Measurements from ENCODE around the gene F5.
"Not testable (repeated sequence)": the region's sequence is repeated elsewhere in the genome, so short reads cannot be mapped to it uniquely, and the experiment has no call there.

The F5 gene

DNA sequence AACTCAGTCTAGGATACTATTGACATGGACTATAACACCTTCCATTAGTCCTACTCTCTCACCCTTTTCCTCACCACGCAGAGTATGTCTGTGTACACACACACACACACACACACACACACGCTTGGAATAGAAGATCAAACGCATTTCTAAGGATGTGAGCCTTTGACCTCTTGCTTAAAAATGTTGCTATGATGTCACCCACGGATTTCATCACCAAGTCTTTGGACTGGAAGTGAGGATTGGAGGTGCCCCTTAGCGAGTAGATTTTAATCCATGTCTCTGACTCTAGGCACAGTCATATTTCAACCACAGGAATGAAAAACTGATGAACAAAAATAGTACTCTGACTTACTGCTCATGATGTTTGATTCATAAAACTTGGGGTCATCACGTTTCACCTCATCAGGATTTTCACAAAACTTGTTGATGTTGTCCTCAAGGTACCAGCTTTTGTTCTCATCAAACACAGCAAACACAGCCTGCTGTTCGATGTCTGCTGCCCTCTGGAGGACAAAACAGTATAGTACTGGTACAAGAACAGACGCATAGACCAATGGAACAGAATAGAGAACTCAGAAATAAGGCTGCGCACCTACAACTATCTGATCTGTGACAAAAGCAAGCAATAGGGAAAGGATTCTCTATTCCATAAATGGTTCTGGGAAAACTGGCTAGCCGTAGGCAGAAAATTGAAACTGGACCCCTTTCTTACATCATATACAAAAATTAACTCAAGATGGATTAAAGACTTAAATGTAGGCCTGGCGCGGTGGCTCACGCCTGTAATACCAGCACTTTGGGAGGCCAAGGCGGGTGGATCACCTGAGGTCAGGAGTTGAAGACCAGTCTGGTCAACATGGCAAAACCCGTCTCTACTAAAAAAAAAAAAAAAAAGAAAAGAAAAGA lies 39.9 kb downstream of the F5 start:
- H3K4me3 ChIP-seq (ENCODE audit: low read depth, low read length): no peak overlapping the region

DNA sequence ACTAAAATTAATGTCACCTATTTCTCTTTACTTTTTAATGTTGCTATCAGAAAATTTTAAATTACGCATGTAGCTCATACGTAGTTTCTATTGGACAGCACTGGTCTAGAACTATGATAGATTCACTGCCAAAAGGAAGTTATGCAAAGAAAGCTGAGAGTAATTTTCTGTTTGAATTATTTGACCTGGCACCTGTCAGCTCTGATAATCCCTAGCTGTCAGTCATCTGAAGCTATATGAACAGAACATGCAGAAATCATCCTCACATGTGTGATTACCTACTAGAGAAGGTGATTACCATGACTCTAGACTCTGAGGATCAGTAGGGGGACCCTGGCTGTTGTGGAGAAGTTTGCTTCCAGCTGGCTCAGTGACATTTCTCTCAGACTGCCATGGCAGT lies 40.8 kb downstream of the F5 start:
- H3K4me3 ChIP-seq (ENCODE audit: low read depth, low read length): no peak overlapping the region

DNA sequence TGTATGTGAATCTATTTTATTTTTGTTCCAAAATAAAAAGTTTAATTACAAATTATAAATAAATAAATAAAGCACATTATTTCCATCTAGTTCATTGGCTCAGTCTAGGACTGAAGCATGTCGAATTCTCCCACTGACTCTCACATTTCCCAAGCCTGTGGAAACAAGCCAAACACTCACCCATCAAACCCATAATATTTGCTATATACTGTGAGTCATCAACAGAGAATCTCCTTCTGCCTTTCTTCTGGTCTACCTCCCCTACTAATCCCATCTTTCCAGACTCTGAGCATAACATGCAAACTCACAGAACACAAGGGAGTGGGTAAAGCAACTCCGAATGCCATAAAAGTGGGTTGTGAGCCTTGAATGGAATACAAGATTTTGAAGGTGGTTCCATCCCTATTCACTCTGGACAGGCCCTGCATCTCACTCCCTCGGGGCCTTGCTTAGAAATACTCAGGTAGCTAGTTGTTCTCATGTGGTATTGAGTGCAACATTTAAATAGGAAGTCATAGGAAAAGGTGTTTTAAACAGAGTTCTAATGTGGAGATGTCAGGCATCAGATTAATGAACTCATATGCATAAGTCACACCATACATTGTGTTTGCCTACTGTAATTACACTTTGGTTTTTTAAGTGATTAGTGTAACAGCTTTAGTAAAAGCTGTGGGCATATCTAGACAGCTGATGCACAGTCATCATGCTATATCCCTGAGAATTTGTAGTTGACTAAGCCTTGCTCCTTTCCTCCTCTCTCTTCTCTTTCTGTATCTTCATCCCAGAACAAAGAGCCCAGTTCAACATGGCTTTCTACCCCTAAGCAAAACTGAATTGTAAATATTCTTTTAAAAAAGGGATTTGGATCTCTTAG lies 47.0 kb downstream of the F5 start:
- H3K4me3 ChIP-seq (ENCODE audit: low read depth, low read length): no peak overlapping the region

DNA sequence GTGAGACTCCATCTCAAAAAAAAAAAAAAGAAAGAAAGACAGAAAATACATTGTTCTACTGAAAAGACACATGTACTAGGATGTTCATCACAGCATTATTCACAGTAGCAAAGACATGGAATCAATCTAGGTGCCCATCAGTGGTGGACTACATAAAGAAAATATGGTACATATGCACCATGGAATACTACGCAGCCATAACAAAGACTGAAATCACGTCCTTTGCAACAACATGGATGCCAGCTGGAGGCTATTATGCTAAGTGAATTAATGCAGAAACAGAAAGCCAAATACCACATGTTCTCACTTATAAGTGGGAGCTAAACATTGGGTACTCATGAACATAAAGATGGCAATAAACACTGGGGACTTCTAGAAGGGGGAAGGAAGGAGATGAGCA lies 51.6 kb downstream of the F5 start:
- H3K4me3 ChIP-seq (ENCODE audit: low read depth, low read length): no peak overlapping the region

DNA sequence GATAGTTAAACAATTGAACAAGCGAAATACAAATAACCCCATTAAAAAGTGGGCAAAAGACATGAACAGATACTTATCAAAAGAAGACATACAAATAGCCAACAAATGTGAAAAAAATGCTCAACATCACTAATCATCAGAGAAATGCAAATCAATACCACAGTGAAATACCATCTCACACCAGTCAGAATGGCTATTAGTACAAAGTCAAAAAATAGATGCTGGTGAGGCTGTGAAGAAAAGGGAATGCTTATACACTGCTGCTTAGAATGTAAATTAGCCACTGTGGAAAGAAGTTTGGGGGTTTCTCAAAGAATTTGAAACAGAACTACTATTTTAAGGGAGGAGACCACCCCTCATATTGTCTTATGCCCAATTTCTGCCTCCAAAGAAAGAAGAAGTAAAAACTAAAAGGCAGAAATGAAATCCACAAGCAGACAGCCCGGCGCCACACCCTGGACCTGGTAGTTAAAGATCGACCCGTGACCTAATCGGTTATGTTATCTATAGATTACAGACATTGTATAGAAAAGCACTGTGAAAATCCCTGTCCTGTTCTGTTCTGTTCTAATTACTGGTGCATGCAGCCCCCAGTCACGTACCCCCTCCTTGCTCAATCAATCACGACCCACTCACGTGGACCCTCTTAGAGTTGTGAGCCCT lies 52.6 kb downstream of the F5 start:
- not testable (repeated sequence) for H3K4me3 ChIP-seq (ENCODE audit: low read depth, low read length)

DNA sequence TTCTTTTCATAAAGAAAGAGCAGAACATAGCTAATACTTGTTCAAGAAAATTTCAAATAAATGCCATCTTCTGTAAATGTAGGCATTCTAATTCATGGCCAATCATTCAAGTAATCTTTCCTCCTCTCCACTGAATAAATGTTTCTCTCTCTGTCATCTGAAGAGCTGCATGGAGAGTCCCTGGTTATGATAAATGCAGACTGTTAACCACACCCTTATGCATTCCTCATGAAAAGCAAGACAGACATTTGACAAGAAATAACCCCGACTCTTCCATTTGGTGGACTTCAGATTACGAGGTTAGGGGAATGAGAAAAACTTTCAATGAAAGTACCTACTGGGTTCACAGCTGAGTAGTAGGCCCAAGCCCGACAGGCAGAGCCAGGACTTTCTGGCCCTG lies 55.8 kb downstream of the F5 start:
- H3K4me3 ChIP-seq (ENCODE audit: low read depth, low read length): no peak overlapping the region

DNA sequence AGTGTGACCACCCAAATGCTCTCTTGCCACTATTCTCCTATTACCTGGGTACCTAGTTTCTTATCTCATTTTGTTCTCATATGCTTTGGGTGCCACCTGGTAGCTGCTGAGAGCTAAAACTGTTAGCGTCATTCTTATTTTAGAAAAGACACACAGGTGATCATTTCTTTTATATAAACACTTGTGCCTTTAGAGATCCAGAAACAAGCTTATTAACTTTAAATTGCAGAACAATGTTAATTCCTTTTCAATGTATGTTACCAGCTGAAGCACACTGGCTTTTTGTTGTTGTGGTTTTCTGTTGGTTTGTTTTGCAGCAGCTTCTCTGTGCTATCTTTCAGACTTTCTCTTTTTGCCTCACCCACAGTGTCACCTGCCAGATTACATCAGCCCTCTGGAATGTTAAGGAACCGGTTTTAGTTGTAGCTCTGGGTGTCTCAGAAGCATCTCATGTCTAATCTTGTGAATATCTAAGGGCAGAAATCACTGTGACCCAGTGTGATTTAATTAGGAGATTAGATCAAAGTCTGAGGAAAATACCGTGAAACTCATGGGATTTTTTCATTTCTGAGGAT lies 57.1 kb downstream of the F5 start:
- no peak overlapping the region for H3K4me3 ChIP-seq (ENCODE audit: low read depth, low read length)

DNA sequence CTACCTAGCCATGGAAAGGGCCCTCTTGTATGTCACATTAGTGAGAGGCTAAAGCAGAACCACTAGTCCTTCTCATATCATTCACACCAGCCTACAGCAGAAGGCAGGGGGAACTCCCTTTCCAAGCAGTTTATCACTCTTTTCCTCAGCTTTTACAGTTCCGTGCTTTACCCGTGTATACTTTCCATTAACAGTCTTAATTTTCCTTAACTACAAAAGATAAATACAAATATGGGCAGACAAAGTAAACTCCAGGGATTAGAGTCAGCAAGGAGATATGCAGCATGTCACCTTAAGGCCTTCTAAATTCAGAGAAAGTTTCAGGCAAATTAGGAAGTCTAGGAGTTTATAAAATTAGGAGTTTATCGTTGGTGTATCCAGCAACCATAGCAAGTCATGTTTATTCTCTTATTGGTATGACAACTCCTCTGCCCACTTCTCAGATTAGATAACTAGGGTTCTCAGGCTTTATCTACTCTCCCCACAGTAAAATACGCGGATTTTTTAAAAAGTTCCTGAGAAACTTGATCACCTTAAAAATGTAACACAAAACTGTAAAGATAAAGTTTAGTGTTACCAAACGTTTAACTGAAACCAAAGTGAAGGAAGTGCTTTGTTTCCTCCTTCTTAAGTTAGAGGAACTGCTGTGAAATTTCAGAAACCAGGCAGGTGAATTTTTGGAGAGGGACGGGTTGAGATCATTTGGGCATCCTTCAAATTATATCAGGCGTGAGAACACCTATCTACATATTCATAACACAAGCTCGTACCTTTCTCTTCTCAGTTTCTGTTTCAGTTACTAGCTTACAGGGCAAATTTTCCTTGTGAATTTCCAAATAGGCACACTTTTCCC lies 57.8 kb downstream of the F5 start:
- H3K4me3 ChIP-seq (ENCODE audit: low read depth, low read length): no peak overlapping the region

DNA sequence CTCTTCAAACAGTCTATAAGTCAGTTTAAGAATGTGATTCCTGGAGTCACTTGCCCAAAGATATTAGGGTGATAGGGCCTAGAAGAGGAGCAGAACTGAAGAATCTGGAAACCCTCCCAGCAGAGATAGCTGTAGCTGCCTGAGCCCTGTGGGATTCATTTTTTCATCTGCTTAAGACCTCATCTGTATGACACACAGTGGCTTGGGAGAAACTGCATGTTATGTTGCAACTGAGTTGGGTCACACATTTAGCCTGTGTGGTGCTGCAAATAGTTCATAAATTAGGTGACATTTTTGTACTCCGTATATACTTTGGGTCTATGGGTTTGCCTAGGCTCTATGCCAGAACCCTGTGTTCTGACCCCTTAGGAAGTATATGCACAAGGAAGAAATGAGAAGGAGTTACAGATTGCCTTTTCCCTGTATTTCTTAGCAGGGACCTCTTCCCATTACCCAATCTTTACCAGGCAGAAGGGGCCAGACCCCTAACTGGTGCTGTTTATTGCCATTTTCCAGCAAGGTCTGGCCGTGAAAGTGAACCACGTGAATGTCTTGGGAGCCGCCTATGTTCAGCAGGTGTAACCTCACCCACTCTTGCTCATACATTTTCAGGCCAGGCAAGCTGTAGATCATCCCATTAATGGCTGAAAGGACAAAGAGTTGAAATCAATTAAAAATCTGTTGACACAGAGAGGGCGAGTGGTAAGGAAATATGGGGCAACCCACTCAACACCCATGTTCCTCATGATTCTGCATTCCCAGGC lies 58.6 kb downstream of the F5 start:
- H3K4me3 ChIP-seq (ENCODE audit: low read depth, low read length): no peak overlapping the region

DNA sequence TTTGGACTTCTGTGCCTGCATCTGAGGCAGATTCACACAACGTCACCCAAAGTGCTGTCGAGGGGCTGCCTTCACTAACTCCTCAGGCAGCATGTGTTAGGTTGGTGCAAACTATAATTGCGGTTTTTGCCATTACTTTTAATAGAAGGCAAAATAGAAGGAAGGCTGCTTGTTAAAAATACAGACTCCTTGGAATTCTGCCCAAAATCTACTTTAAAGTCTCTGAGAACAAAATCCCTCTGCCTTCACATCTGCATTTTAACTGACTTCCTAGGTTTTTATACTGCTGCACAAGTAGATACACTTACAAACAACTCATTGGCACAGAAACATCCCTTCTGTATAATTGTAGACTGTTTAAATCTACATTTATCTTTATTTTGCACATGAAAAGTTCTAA lies 59.3 kb downstream of the F5 start:
- no peak overlapping the region for H3K4me3 ChIP-seq (ENCODE audit: low read depth, low read length)

DNA sequence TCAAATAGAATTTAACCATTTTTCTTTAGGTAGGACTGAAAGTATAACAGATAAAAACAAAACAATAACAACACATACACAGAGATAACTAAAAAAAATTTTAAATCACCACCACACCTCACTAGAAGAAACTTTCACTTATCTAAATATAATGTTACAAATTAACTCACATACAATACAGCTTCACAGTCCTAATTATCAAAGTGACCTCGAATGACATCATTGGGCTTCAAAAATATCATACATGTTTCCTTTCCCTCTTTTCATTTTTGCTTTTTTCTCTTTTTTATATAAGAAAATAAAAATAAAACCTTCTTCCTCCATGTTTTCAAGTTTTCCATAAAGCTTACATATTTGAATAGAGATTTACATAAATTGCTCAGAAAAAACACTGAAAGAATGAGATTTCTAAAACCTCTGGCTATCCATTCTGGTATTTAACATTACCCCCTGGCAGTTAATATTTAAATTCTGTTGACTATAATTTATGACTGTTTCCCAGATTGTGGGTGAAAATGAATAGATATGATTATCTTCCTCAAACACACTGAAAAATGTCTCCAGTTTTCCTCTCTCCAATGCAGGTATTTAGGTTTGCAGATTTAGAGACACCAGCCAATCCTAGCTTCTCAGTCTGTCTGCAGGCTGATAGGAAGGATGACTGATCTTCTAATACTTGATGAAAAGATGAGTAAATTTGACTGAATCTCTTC lies 60.0 kb downstream of the F5 start:
- H3K4me3 ChIP-seq (ENCODE audit: low read depth, low read length): no peak overlapping the region

DNA sequence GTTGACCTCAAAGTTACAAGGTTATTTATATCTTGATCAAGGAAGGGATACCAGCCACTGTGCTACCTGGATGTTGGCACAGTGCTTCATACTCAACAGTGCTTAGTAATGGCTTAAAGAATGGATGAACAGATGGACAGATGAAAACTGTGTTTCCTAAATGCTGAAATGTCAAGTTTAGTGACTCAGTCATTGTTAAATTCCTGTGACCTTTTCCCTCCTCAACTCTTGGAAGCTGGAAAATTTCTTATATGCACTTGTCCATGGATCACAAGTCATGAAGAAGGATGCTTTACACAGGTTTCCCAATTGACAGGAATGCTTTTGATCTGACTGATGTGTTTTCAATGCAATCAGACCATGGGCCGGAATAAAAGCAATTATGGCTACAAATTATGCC lies 60.9 kb downstream of the F5 start:
- H3K4me3 ChIP-seq (ENCODE audit: low read depth, low read length): no peak overlapping the region

DNA sequence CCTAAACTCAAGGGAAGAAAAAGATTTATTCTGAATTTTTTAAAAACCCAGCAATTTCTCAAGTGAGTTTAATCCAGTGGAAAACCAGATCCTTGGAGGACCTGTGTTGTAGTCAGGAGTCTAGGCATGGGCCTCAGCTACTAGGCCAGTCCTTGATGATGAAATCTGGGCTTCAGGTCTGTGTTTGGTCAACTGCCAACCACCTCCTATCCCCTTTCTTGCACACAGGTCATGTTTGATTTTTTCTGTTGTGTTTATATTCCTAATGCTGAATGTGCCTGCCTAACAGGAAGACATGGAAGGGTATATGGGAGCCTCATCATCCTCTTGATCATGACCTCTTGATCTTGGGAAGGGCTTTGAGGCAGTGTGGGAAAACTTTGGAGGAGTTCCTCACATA lies 62.4 kb downstream of the F5 start:
- no peak overlapping the region for H3K4me3 ChIP-seq (ENCODE audit: low read depth, low read length)

DNA sequence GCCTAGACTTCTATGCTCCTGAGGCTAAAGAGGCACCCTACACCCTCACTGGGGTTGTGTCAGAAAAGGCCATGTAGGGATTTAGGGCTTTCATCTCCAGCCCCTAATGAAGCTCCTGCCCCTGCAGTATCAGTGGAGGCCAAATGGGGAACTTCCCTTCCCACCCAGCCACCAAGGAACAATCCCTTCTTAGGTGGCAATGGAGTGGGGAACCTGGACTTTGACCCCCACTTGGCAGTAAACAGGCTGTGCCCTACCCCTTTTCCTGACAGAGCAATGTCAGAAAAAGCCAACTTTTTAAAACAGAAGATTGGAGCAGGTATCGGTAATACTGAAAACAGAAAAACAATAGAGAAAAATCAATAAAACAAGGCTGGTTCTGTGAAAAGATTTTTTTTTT lies 65.1 kb downstream of the F5 start:
- H3K4me3 ChIP-seq (ENCODE audit: low read depth, low read length): no peak overlapping the region

DNA sequence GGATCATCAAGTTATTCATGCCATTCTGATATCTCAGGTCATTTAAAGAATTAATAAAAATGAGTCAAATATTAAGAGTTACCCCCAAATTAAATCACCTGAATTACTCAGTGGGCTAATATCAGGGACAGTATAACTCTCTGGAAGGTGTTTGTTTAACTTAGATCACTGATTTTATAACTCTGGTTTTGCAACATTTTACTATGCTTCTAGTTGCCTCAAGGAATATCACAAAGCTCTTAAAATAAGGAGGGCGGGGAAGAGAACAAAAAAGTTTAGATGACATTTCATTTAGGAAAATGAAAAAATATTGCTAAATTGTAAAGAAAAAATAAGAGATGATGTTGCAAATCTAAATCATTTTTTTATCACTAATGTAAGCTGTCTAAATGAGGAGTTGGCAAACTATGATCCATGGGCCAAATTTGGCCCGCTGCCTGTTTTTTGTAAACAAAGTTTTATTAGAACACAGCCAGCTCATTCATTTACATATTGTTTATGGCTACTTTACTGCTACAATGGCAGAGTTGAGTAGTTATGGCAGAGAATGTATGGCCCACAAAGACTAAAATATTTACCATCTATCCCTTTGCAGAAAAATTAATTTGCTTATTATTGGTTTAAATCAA lies 68.6 kb downstream of the F5 start:
- H3K4me3 ChIP-seq (ENCODE audit: low read depth, low read length): no peak overlapping the region

DNA sequence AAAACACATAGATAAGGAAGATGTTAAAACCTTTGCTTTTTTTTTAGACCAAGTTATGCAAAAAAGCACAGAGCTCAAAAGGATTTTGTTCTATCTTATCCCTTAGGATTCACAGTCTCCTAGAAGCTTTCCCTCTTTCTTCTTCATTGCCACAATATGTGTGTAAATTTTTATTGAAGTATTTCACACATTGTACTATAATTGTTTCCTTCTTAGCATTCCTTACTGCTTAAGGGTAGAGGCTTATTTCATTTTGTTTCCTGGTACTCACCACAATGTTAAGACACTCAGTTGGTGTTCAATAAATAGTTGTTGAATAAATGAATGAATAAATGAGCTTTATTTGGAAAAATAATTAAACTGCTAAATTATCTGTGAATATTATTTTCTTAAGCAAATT lies 70.6 kb downstream of the F5 start:
- H3K4me3 ChIP-seq (ENCODE audit: low read depth, low read length): no peak overlapping the region

DNA sequence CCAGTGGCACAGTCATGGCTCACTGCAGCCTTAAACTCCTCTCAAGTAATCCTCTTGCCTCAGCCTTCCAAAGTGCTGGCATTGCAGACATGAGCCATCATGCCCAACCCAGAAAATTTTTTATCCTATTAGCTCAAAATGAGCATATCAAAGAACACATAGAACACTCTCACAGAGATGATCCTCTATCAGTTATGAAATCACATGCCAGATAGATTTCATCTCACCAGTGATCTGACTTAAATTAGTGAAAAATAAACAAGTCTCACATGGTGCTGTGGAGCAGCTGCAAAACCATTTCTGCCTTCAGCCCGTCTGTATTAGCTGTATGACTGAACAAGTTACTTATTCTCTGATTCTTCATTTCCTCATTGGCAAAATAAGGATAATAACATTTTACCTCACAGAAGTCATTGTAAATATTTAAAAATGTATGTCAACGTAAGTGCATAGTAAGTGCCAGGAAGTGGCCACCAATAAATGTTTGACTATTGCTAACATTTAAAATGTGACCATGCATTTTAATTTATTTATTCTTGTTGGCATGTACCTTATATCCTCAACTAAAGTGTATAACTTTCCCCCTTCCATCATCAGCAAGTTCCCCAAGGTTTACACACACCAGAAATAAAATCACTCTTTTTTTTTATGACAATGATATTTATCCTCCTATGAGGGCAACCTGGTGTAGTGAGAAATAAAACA lies 71.6 kb downstream of the F5 start:
- no peak overlapping the region for H3K4me3 ChIP-seq (ENCODE audit: low read depth, low read length)

DNA sequence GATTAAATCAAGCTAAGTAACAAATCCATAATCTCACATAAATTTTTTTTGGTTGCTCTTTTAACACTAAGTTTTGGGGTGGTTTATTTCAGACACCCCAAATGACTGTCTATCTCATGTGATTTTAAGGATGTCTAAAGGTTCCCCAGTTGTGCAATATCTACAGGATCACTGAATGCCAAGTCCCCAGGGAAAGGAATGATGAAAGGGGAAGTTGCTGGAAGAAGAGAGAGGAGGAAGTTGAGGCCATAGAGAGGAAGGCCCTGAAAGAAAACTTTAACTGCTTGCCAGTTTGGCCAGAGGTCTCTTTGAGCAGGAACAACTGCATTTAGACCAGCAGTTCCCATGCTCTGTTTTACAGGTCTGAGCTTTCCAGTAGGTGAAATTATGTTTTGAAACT lies 73.1 kb downstream of the F5 start:
- no peak overlapping the region for H3K4me3 ChIP-seq (ENCODE audit: low read depth, low read length)

All from iPS-11a (cell line).